Measurements from ENCODE around the gene TENT4B.
A peak's percentile ranks its signal among the peaks of the same experiment; 100 is the strongest.
"Not testable (repeated sequence)": the region's sequence is repeated elsewhere in the genome, so short reads cannot be mapped to it uniquely, and the experiment has no call there.

TENT4B gene

DNA sequence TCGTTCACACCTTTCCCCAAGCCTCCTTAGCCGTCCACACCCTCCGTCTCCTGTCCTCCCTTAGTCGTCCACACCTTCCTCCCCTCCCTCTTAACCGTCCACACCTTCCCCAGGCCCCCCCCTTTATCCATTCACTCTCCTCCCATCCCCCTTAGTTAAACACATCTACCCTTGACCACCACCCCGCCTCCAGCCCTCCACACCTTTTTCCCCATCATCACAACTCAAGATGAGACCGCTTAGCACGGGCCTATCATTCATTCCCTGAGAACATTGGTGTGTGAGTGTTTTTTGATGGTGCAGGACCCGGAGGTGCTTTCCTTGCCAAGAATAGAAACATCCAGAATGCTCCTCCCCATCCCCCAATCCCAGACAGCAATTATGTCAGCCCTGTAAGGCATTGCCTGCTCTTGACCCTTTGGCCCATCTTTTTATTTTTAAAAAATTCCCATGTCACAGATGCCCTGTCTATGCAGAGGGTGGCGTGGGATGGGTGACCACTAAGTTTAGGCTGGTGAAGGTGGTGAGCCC, 1.4 kb downstream of the TENT4B start:
- peak; percentile 21 for DNase-seq (ENCODE audit: low spot score)

- no peak for DNase-seq (ENCODE audit: low spot score)
These were observed 2.8 kb downstream of the TENT4B start for GRCh38 chr16:50155925-50156324.

DNA sequence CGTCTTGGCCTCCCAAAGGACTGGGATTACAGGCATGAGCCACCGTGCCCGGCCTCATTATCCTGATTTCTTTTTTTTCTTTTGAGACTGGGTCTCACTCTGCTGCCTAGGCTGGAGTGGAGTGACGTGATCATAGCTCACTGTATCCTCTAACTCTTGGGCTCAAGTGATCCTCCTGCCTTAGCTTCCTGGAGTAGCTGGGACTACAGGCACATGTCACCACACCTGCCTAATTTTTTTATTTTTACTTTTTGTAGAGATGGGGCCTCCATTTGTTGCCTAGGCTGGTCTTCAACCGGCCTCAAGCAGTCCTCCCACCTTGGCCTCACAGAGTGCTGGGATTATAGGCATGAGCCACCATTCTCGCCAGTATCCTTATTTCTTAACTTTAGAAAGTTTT, 3.5 kb downstream of the TENT4B start:
- no peak for DNase-seq (ENCODE audit: low spot score)

- no peak for DNase-seq (ENCODE audit: low spot score)
These were observed 7.5 kb downstream of the TENT4B start for GRCh38 chr16:50160495-50161164.

DNA sequence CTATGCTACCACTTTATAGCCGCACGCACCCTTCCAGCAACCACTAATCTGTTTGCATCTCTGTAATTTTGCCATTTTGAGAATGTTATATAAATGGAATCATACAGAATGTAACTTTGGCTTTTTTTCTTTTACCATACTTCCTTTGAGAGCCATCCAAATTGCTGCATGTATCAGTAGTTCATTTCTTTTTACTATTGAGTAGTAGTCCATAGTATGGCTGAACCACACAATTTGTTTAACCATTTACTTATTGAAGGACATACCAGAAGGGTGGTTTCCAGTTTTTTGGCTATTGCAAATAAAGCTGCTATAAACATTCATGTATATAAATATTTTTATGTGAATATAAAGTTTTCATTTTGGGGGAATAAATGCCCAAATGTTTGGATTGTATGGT, 8.8 kb downstream of the TENT4B start:
- no peak for DNase-seq (ENCODE audit: low spot score)

GRCh38 chr16:50165473-50165872, 12.4 kb downstream of the TENT4B start:
- DNase-seq (ENCODE audit: low spot score): no peak

- DNase-seq (ENCODE audit: low spot score): no peak
These were observed 13.7 kb downstream of the TENT4B start for GRCh38 chr16:50166511-50167500.

GRCh38 chr16:50167556-50167955, 14.4 kb downstream of the TENT4B start:
- DNase-seq (ENCODE audit: low spot score): no peak

DNA sequence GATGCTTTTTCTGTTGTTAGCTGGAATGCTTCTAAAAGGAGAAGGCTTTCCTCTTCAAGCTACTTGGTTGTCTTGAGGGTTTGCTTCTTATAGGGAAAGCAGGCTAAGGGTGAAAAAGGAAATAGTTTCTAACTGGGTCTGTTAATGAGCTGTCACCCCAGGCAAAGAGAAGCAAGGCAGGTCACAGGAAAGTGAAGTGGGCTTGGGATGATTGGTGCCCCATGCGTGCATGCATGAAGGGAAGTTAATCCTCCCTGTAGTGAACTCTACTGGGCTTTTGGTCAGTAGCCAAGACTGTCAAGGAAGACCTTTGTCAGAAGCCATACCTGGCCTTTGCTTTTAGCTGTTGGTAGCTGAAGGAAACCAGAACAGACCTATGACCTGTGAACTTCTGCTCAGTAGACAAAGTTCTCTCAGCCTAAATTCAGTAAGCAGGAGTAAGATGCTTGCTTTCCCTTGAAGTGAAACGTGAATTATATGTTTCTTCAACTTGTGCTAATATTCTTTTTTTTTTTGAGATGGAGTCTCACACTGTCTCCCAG, 16.5 kb downstream of the TENT4B start:
- DNase-seq (ENCODE audit: low spot score): no peak

- not testable (repeated sequence) for DNase-seq (ENCODE audit: low spot score)
These were observed 18.7 kb downstream of the TENT4B start for GRCh38 chr16:50171773-50172172.

DNA sequence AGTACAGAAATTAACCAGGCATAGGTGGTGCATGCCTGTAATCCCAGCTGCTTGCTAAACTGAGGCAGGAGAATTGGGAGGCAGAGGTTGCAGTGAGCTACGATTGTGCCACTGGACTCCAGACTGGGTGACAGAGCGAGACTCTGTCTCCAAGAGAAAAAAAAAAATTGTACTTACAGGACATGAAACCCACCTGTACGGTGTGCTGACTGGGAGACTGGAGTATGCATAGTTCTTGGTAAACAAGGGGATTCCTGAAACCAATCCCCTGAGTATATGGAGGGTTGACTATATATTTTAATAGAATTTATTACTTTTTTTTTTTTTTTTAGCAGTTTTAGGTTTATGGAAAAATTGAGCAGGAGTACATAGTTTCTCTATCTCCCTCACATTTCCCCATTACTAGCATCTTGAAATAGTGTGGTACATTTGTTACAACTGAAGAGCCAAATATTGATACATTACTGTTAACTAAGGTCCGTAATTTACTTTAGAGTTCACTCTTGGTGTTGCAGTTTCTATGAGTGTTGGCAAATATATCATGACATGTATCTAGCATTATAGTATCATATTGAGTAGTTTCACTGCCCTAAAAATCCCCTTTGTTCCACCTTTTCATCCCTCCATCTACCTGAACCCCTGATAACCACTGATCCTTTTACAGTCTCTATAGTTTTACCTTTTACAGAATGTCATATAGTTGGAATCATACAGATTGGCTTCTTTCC, 19.3 kb downstream of the TENT4B start:
- DNase-seq (ENCODE audit: low spot score): no peak

GRCh38 chr16:50173316-50173715, 20.2 kb downstream of the TENT4B start:
- no peak for DNase-seq (ENCODE audit: low spot score)

- no peak for DNase-seq (ENCODE audit: low spot score)
These were observed 25.4 kb downstream of the TENT4B start for GRCh38 chr16:50178491-50178941.

GRCh38 chr16:50182441-50182840, 29.3 kb downstream of the TENT4B start:
- DNase-seq (ENCODE audit: low spot score): no peak

DNA sequence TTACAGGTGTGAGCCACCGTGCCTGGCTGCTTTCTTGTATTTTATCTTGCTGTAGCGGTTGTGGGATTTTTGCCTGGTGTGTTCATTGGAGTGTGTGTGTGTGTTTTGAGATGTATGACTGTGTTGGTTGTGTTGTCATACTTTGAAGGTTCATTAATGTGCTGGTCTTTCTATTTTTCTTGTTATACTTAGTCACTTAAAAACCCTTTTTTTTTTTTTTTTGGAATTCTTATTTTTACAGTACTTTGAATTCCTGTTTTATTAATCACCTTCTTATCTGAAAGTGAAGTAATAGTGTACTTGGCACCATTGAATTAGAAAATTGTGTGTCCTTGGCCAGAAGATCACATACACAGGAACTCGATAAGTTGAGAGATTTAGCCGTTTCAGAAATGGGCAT, 30.2 kb downstream of the TENT4B start:
- no peak for DNase-seq (ENCODE audit: low spot score)

DNA sequence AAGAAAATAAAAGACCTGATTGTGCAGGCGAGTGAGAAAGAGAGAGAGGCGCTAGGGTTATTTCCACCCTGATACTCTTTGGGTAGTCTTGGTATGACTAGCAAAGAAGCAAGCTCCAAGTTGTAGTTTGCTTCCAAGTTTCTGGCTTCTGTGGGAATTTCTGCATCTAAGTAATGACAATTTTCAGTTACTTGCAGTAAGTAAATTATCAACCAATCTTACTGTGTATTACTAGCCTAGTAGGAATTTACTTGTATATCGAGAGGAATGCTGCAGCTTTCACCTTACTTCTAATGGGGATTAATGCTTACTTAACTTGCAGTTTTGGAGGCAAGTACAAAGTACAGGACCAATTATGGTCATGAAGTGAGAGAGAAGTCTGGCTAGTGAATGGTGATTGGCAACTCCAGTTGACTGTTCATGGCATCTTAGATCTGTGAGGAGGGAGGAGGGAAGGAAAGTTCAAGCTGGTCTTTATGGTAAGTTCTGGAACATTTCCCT, 31.9 kb downstream of the TENT4B start:
- DNase-seq (ENCODE audit: low spot score): no peak

GRCh38 chr16:50188619-50189136, 35.6 kb downstream of the TENT4B start:
- no peak for DNase-seq (ENCODE audit: low spot score)

DNA sequence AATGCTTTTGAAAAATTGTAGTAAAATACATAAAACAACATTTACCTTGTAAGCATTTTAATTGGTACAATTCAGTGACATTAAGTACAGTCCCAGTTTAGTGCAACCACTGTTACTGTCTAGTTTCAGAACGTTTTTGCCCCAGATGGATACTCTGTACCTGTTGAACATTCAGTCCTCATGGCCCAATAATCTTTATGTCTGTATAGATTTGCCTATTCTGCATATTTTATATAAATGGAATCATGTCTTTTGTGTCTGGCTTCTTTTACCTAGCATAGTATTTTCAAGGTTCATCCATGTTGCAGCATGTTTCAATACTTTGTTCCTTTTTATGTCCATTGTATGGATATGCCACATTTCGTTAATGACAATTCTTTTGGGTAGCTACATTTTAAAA, 37.2 kb downstream of the TENT4B start:
- no peak for DNase-seq (ENCODE audit: low spot score)

DNA sequence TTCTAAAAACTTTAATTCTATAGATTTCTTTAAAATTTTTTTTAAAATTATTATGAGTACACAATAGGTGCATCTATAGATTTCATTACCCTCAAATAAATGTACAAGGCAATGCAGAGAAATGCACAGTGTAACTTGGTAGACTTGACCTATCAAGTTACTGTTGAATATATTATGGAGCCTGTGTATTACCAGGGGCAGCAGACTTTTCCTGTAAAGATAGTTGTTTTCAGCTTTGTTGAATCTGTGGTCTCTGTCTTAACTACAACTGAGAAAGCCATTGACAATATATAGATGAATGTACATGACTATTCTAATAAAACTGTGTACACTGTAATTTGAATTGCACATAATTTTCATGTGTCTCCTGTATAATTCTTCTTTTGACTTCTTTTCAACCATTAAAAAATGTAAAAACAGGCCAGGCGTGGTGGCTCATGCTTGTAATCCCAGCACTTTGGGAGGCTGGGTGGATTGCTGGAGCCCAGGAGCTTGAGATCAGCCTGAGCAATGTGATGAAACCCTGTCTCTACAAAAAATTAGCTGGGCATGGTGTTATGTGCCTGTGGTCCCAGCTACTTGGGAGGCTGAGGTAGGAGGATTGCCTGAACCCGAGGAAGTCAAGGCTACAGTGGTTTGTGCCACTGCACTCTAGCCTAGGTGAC, 39.4 kb downstream of the TENT4B start:
- no peak for DNase-seq (ENCODE audit: low spot score)

DNA sequence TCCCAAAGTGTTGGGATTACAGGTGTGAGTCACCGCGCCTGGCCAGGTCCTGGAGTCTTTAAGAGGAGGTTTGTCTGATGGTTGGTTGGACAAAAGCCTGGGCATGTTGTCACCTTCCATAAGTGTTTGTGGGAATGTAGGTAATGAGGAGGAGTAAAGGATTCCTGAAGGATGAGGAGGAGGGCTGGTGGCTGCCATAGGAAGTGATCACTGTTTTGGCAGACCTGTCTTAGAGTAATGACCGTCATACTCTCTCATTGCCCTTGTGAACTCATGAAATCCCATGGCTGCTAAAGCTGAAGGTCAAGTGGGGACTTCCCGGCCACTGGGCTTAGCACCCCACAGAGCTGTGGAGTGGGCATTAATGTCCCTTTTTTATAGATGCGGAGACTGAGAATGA, 40.5 kb downstream of the TENT4B start:
- DNase-seq (ENCODE audit: low spot score): no peak

GRCh38 chr16:50195276-50195675, 42.2 kb downstream of the TENT4B start:
- DNase-seq (ENCODE audit: low spot score): no peak

Data from NAMALWA (cell line).